GM23338 (cell line): Measurements from ENCODE around the gene MFRP. TPM values are rescaled to one million over a fixed set of nuclear protein-coding genes. Genes with fewer than 3 reads are reported as not detected.

ENCODE experiments used
- ATAC-seq: fragments of 200-7000 bp; cut with Tn5 transposase; 3 replicates; pipeline ENCODE4 v1.9.1; 2020
- DNase-seq: peaks from one replicate; pipeline ENCODE4 v3.0.0-alpha.2; 2015; ENCODE audit warnings: low spot score
- H2AFZ ChIP-seq: fragments of 200-600 bp; sonication (generic); 2 replicates; pipeline ENCODE4 v1.8.0; 2016; ENCODE audit warnings: antibody characterized with exemption, mild to moderate bottlenecking, moderate library complexity
- H3F3A ChIP-seq: fragments of 200-600 bp; sonication (generic); replicated peaks from 2 replicates; pipeline ENCODE4 v1.8.0; 2017; ENCODE audit warnings: antibody characterized with exemption, mixed run types, low read depth
- H3K27ac ChIP-seq: fragments of 200-600 bp; sonication (generic); 2 replicates; pipeline ENCODE4 v1.6.1; 2016; ENCODE audit warnings: low read depth
- H3K27me3 ChIP-seq: fragments of 200-600 bp; sonication (generic); 2 replicates; pipeline ENCODE4 v1.8.0; 2016; ENCODE audit warnings: mild to moderate bottlenecking, mixed run types, moderate library complexity; ENCODE audit not compliant: insufficient read depth
- H3K36me3 ChIP-seq: fragments of 200-600 bp; sonication (generic); 2 replicates; pipeline ENCODE4 v1.8.0; 2016; ENCODE audit warnings: mild to moderate bottlenecking; ENCODE audit not compliant: insufficient read depth
- H3K4me1 ChIP-seq: fragments of 200-600 bp; sonication (generic); 2 replicates; pipeline ENCODE4 v1.8.0; 2016; ENCODE audit warnings: mild to moderate bottlenecking, moderate library complexity; ENCODE audit not compliant: insufficient read depth
- H3K4me2 ChIP-seq: fragments of 200-600 bp; sonication (generic); 2 replicates; pipeline ENCODE4 v1.7.1; 2017; ENCODE audit warnings: mixed run types
- H3K4me3 ChIP-seq: fragments of 200-600 bp; sonication (generic); 2 replicates; pipeline ENCODE4 v1.6.1; 2016; ENCODE audit warnings: mixed run types
- H3K79me2 ChIP-seq: fragments of 200-600 bp; sonication (generic); replicated peaks from 2 replicates; pipeline ENCODE4 v1.8.0; 2017; ENCODE audit warnings: mild to moderate bottlenecking; ENCODE audit not compliant: insufficient read depth
- H3K9me2 ChIP-seq: fragments of 200-600 bp; sonication (generic); 2 replicates; pipeline ENCODE4 v1.8.0; 2017; ENCODE audit not compliant: insufficient read depth
- H4K20me1 ChIP-seq: fragments of 200-600 bp; sonication (generic); replicated peaks from 2 replicates; pipeline ENCODE4 v1.8.0; 2017; ENCODE audit warnings: mild to moderate bottlenecking; ENCODE audit not compliant: insufficient read depth
- H3K27ac Mint-ChIP-seq: 2 replicates; pipeline ENCODE4 v1.8.0; 2020; ENCODE audit warnings: inconsistent platforms, mild to moderate bottlenecking, moderate library complexity, mixed read lengths
- H3K27me3 Mint-ChIP-seq: 3 replicates; pipeline ENCODE4 v1.8.0; 2022; ENCODE audit warnings: low read depth, mild to moderate bottlenecking, moderate library complexity, mixed read lengths, inconsistent platforms; ENCODE audit not compliant: insufficient read depth, poor library complexity
- H3K36me3 Mint-ChIP-seq: 3 replicates; pipeline ENCODE4 v1.8.0; 2021; ENCODE audit warnings: low read depth, mild to moderate bottlenecking, inconsistent platforms, moderate library complexity, mixed read lengths
- H3K4me1 Mint-ChIP-seq: 3 replicates; pipeline ENCODE4 v1.8.0; 2020; ENCODE audit warnings: mild to moderate bottlenecking, inconsistent platforms, mixed read lengths
- H3K4me3 Mint-ChIP-seq: 3 replicates; pipeline ENCODE4 v1.8.0; 2021; ENCODE audit warnings: moderate library complexity, mild to moderate bottlenecking, inconsistent platforms, mixed read lengths
- H3K9me3 Mint-ChIP-seq: 3 replicates; pipeline ENCODE4 v1.8.0; 2020; ENCODE audit warnings: moderate library complexity, mild to moderate bottlenecking, inconsistent platforms, mixed read lengths
- CREB1 ChIP-seq: fragments of 250-450 bp; sonication (Bioruptor Pico); IDR thresholded peaks from 2 replicates; pipeline ENCODE4 v1.5.0; 2020; ENCODE audit warnings: low read depth, mild to moderate bottlenecking, moderate library complexity
- EZH2 ChIP-seq: fragments of 200-600 bp; sonication (generic); IDR thresholded peaks from one replicate; pipeline ENCODE4 v1.8.0; 2017; ENCODE audit warnings: antibody characterized with exemption, mild to moderate bottlenecking, low read depth; ENCODE audit not compliant: unreplicated experiment
- EZH2phosphoT487 ChIP-seq: fragments of 200-600 bp; sonication (generic); IDR thresholded peaks from one replicate; pipeline ENCODE4 v1.8.1; 2018; ENCODE audit warnings: antibody characterized with exemption; ENCODE audit not compliant: unreplicated experiment
- JUNB ChIP-seq: IDR thresholded peaks from one replicate; pipeline ENCODE4 v1.6.1; 2016; ENCODE audit warnings: antibody characterized with exemption; ENCODE audit not compliant: unreplicated experiment
- ZNF114 ChIP-seq: fragments of 250-450 bp; sonication (Bioruptor Pico); IDR thresholded peaks from 2 replicates; pipeline ENCODE4 v1.5.0; 2020; ENCODE audit warnings: mild to moderate bottlenecking, moderate library complexity
- ZNF331 ChIP-seq: fragments of 250-450 bp; sonication (Bioruptor Pico); IDR thresholded peaks from 2 replicates; pipeline ENCODE4 v1.5.0; 2020; ENCODE audit warnings: low read depth, mild to moderate bottlenecking, moderate library complexity
- polyA plus RNA-seq: library from polyadenylated mRNA; unstranded; fragments of >200 nt; fragmentation: Nextera tagmentation; extraction: Ambion mirVana; gene quantifications from 2 replicates; pipeline ENCODE4 v1.2.1, GENCODE V29; 2016
- total RNA-seq: library from RNA; depleted of rRNA; stranded (reverse); fragments of >200 nt; shearing (Covaris generic); gene quantifications from 2 replicates; pipeline ENCODE4 v1.2.3, GENCODE V29; 2014
- TF ChIP-seq, protein P1 (sequence below): IDR thresholded peaks from one replicate; pipeline ENCODE4 v1.6.1; 2018; ENCODE audit warnings: antibody characterized with exemption; ENCODE audit not compliant: unreplicated experiment
- TF ChIP-seq, protein P2 (sequence below), 2 experiments: fragments of 200-600 bp in 1 of 2; sonication (generic) in 1 of 2; conservative IDR thresholded peaks; 2 replicates each; pipeline versions ENCODE4 v1.5.1 to v1.6.1; 2016 to 2017; ENCODE audit warnings: antibody characterized with exemption in 2 of 2, low read depth in 2 of 2, mild to moderate bottlenecking in 2 of 2, moderate library complexity in 1 of 2

MFRP gene
- total and polyA plus RNA-seq, 2 experiments from 2014 or later = 0.03 TPM; not detected in 1

- DNase-seq (peak; percentile 40), ATAC-seq (peak; percentile 16)
- Histone ChIP-seq H4K20me1 (0 out of 2 replicates have a peak, but pooled peaks cover 4% of the 10 kb centered on the region), H3K4me2 (peak overlapping the region; percentile 92), H3K27me3 (peaks cover 49% of the 10 kb centered on the region), H3K27ac (no peak overlapping the region), H3K36me3 (no peaks in the 10 kb centered on the region), H3F3A (no peaks in the 10 kb centered on the region; the same call in 1 of the 2 replicates), H3K79me2 (no peaks in the 10 kb centered on the region), H3K4me3 (peak overlapping the region; percentile 70), H3K4me1 (peaks cover 44% of the 10 kb centered on the region), H3K9me2 (no peaks in the 10 kb centered on the region), H2AFZ (peak overlapping the region; percentile 56; the same call in 1 of the 2 replicates)
- TF ChIP-seq ZNF331 = no peak
- TF ChIP-seq EZH2 = peak; percentile 41
- Mint-ChIP-seq H3K27ac (no peak overlapping the region), H3K9me3 (peaks cover 2% of the 10 kb centered on the region; the same call in 1 of the 3 replicates), H3K27me3 (peaks cover 38% of the 10 kb centered on the region), H3K4me3 (peak overlapping the region; percentile 63; the same call in 2 of the 3 replicates), H3K36me3 (peaks cover 11% of the 10 kb centered on the region), H3K4me1 (peaks cover 48% of the 10 kb centered on the region)
These were observed 16.8 kb upstream of the MFRP start for GRCh38 chr11:119363081-119363850.

DNA sequence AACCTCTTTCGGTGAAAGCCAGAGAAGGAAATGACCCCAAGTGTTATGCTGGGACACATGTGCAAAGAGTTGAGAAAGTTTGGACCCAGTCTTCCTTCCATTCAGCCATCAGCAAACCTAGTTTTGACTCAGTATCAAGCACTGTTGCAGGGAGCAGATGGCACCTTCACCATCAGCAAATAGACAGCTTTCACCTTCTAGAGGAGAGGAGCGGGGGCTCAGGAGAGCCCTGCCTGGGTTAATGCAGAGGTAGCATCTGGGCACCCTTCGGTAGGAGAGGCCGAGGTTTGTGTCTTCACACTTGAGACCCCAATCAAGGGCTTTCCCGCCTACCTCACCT lies 16.2 kb upstream of the MFRP start:
- peaks cover 44% of the 10 kb centered on the region for H3K4me1 Mint-ChIP-seq
- H3K4me1 ChIP-seq = peaks cover 40% of the 10 kb centered on the region
- peaks cover 53% of the 10 kb centered on the region for H3K27me3 ChIP-seq
- no peak overlapping the region for H3K27ac Mint-ChIP-seq
- H3F3A ChIP-seq = no peaks in the 10 kb centered on the region; the same call in 1 of the 2 replicates
- H3K4me3 ChIP-seq = no peak overlapping the region
- ATAC-seq (no peak), DNase-seq (no peak)
- peaks cover 4% of the 10 kb centered on the region; the same call in 1 of the 2 replicates for H4K20me1 ChIP-seq
- H3K36me3 Mint-ChIP-seq = peaks cover 15% of the 10 kb centered on the region
- H3K4me3 Mint-ChIP-seq = peak overlapping the region; percentile 46
- H3K27ac ChIP-seq = no peak overlapping the region
- no peaks in the 10 kb centered on the region for H3K9me2 ChIP-seq
- H3K27me3 Mint-ChIP-seq = peaks cover 38% of the 10 kb centered on the region
- no peaks in the 10 kb centered on the region for H3K36me3 ChIP-seq
- no peaks in the 10 kb centered on the region for H3K79me2 ChIP-seq
- H3K4me2 ChIP-seq = peak overlapping the region; percentile 92
- peaks cover 2% of the 10 kb centered on the region; the same call in 1 of the 3 replicates for H3K9me3 Mint-ChIP-seq
- no peak overlapping the region for H2AFZ ChIP-seq
- no peak for TF ChIP-seq ZNF331
- no peak for TF ChIP-seq JUNB
- no peak for TF ChIP-seq ZNF114 (CRISPR knock-in tag)
- TF ChIP-seq, protein P1, sequence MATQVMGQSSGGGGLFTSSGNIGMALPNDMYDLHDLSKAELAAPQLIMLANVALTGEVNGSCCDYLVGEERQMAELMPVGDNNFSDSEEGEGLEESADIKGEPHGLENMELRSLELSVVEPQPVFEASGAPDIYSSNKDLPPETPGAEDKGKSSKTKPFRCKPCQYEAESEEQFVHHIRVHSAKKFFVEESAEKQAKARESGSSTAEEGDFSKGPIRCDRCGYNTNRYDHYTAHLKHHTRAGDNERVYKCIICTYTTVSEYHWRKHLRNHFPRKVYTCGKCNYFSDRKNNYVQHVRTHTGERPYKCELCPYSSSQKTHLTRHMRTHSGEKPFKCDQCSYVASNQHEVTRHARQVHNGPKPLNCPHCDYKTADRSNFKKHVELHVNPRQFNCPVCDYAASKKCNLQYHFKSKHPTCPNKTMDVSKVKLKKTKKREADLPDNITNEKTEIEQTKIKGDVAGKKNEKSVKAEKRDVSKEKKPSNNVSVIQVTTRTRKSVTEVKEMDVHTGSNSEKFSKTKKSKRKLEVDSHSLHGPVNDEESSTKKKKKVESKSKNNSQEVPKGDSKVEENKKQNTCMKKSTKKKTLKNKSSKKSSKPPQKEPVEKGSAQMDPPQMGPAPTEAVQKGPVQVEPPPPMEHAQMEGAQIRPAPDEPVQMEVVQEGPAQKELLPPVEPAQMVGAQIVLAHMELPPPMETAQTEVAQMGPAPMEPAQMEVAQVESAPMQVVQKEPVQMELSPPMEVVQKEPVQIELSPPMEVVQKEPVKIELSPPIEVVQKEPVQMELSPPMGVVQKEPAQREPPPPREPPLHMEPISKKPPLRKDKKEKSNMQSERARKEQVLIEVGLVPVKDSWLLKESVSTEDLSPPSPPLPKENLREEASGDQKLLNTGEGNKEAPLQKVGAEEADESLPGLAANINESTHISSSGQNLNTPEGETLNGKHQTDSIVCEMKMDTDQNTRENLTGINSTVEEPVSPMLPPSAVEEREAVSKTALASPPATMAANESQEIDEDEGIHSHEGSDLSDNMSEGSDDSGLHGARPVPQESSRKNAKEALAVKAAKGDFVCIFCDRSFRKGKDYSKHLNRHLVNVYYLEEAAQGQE = no peak
- no peak for TF ChIP-seq EZH2phosphoT487
- TF ChIP-seq EZH2 = no peak
- TF ChIP-seq, protein P2, sequence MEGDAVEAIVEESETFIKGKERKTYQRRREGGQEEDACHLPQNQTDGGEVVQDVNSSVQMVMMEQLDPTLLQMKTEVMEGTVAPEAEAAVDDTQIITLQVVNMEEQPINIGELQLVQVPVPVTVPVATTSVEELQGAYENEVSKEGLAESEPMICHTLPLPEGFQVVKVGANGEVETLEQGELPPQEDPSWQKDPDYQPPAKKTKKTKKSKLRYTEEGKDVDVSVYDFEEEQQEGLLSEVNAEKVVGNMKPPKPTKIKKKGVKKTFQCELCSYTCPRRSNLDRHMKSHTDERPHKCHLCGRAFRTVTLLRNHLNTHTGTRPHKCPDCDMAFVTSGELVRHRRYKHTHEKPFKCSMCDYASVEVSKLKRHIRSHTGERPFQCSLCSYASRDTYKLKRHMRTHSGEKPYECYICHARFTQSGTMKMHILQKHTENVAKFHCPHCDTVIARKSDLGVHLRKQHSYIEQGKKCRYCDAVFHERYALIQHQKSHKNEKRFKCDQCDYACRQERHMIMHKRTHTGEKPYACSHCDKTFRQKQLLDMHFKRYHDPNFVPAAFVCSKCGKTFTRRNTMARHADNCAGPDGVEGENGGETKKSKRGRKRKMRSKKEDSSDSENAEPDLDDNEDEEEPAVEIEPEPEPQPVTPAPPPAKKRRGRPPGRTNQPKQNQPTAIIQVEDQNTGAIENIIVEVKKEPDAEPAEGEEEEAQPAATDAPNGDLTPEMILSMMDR (conservative IDR thresholded peaks at IDR 0.05; ENCODE audit: low read depth in 2 of 2) = no peak
- TF ChIP-seq CREB1 (CRISPR knock-in tag) = no peak
